Suprapubic skin (tissue), 4 donors: ENCODE results near the gene HRG. TPM values are rescaled to one million over a fixed set of nuclear protein-coding genes. Genes with fewer than 3 reads are reported as not detected.

Experiments used
- DNase-seq, 2 donors: peaks; one replicate each; pipeline ENCODE4 v3.0.0-alpha.2; 2019; ENCODE audit warnings: low spot score in 2 of 2
- H3K27ac ChIP-seq: fragments of 200-600 bp; sonication (generic); one replicate; pipeline ENCODE4 v1.5.1; 2019
- H3K27me3 ChIP-seq: fragments of 200-600 bp; sonication (generic); one replicate; pipeline ENCODE4 v1.5.1; 2019
- H3K36me3 ChIP-seq: fragments of 200-600 bp; sonication (generic); one replicate; pipeline ENCODE4 v1.5.1; 2019
- H3K4me1 ChIP-seq: fragments of 200-600 bp; sonication (generic); one replicate; pipeline ENCODE4 v1.5.1; 2019
- H3K4me3 ChIP-seq: fragments of 200-600 bp; sonication (generic); one replicate; pipeline ENCODE4 v1.5.1; 2019; ENCODE audit warnings: mild to moderate bottlenecking
- H3K9me3 ChIP-seq: fragments of 200-600 bp; sonication (generic); one replicate; pipeline ENCODE4 v1.5.1; 2019
- EP300 ChIP-seq: sonication (generic); formaldehyde crosslinking; IDR thresholded peaks from one replicate; pipeline ENCODE4 v1.6.1; 2017; ENCODE audit warnings: antibody characterized with exemption
- POLR2A ChIP-seq, 2 donors: fragments of 450-650 bp; IDR thresholded peaks; one replicate each; pipeline ENCODE4 v1.6.1; 2017; ENCODE audit warnings: antibody characterized with exemption in 2 of 2, mild to moderate bottlenecking in 2 of 2, moderate library complexity in 2 of 2
- POLR2AphosphoS5 ChIP-seq, 3 donors: sonication (generic); formaldehyde crosslinking; IDR thresholded peaks; one replicate each; pipeline ENCODE4 v1.6.1; 2017; ENCODE audit warnings: antibody characterized with exemption in 3 of 3
- WGBS: methylation state at CpG from one replicate; pipeline ENCODE4 v1.1.5; 2018; 5-methylcytosine and 5-hydroxymethylcytosine counted together
- total RNA-seq, 4 donors: library from RNA; depleted of rRNA; stranded (reverse); fragments of >200 nt; gene quantifications; one replicate each; pipeline ENCODE4 v1.1.0, GENCODE V29; 2016
- TF ChIP-seq, protein P1 (sequence below), 2 donors: fragments of 200-600 bp in 1 of 2; fragments of 450-650 bp in 1 of 2; sonication (generic) in 1 of 2; IDR thresholded peaks; one replicate each; pipeline ENCODE4 v1.5.1; 2016 to 2019; ENCODE audit warnings: antibody characterized with exemption in 2 of 2, mild to moderate bottlenecking in 1 of 2, moderate library complexity in 1 of 2

HRG gene
- total RNA-seq, 4 donors from 2014 or later, result 0.30 TPM; not detected in 3

DNA sequence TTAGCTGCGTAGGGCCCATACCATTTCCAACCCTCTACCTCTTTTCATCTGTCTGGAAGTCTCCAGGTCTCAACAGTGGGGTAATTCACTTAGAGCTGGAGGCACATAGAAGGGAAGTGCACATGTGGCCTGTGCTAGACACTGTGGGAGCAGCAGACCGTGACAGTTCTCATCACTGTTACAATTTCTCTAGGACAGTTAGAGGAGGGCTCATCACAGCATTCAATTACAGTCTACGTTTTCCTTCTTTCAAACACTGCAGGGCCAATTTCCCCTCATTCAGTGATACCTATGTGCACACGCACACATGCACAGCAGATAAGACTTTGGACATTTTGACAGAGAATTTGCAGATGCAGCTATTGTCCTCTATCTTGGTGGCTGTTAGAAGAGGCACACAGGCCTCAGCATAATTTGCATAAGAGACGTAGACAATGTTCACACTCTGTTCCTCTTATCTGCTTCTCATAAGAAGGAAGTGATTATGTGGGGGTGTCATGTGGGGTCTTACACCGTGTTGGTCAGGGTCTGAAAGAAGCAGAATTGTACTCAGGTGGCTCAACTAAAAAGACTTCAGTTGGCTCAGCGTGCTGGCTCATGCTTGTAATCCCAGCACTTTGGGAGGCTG, 12.6 kb upstream of the HRG start:
- DNase-seq, result no peak
- TF ChIP-seq EP300 (no peak), POLR2A (IDR thresholded peaks at IDR 0.05) (no peak), POLR2AphosphoS5 (IDR thresholded peaks at IDR 0.05) (no peak)
- TF ChIP-seq, protein P1, sequence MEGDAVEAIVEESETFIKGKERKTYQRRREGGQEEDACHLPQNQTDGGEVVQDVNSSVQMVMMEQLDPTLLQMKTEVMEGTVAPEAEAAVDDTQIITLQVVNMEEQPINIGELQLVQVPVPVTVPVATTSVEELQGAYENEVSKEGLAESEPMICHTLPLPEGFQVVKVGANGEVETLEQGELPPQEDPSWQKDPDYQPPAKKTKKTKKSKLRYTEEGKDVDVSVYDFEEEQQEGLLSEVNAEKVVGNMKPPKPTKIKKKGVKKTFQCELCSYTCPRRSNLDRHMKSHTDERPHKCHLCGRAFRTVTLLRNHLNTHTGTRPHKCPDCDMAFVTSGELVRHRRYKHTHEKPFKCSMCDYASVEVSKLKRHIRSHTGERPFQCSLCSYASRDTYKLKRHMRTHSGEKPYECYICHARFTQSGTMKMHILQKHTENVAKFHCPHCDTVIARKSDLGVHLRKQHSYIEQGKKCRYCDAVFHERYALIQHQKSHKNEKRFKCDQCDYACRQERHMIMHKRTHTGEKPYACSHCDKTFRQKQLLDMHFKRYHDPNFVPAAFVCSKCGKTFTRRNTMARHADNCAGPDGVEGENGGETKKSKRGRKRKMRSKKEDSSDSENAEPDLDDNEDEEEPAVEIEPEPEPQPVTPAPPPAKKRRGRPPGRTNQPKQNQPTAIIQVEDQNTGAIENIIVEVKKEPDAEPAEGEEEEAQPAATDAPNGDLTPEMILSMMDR (IDR thresholded peaks at IDR 0.05), result no peak
- no peak overlapping the region for H3K27ac ChIP-seq
- H3K4me1 ChIP-seq, result no peaks in the 10 kb centered on the region
- no peaks in the 10 kb centered on the region for H3K27me3 ChIP-seq
- H3K9me3 ChIP-seq, result no peaks in the 10 kb centered on the region
- H3K4me3 ChIP-seq, result no peak overlapping the region
- H3K36me3 ChIP-seq, result no peaks in the 10 kb centered on the region
- 71% methylated on average over 7 of the region's 7 CpGs for WGBS

DNA sequence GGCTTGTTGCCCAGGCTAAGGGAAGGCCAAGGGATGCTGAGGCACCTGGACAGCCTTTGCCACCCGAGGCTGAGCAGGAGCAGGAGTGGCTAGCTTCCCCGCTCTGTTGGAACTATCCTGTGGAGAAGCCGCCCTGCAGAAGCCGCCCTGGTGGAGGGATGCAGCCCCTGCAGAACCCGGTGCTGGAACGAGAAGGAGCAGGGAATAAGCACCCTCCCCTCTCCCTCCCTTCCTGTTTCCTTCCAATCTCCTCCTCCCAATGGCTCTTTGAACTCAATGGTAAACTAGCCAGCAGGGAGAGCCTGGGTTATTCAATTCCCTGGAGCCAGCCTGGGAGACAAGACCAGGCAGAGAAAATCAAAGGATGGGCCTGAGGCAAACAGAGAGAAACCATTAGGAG, 11.8 kb upstream of the HRG start:
- no peak for TF ChIP-seq POLR2A (IDR thresholded peaks at IDR 0.05)
- TF ChIP-seq POLR2AphosphoS5 (IDR thresholded peaks at IDR 0.05), result no peak
- TF ChIP-seq EP300, result no peak
- TF ChIP-seq, protein P1 (IDR thresholded peaks at IDR 0.05), result no peak
- Histone ChIP-seq H3K4me1 (no peaks in the 10 kb centered on the region), H3K4me3 (no peak overlapping the region), H3K27me3 (no peaks in the 10 kb centered on the region), H3K36me3 (no peaks in the 10 kb centered on the region), H3K27ac (no peak overlapping the region), H3K9me3 (no peaks in the 10 kb centered on the region)
- 61% methylated on average over 6 of the region's 6 CpGs for WGBS
- no peak for DNase-seq

DNA sequence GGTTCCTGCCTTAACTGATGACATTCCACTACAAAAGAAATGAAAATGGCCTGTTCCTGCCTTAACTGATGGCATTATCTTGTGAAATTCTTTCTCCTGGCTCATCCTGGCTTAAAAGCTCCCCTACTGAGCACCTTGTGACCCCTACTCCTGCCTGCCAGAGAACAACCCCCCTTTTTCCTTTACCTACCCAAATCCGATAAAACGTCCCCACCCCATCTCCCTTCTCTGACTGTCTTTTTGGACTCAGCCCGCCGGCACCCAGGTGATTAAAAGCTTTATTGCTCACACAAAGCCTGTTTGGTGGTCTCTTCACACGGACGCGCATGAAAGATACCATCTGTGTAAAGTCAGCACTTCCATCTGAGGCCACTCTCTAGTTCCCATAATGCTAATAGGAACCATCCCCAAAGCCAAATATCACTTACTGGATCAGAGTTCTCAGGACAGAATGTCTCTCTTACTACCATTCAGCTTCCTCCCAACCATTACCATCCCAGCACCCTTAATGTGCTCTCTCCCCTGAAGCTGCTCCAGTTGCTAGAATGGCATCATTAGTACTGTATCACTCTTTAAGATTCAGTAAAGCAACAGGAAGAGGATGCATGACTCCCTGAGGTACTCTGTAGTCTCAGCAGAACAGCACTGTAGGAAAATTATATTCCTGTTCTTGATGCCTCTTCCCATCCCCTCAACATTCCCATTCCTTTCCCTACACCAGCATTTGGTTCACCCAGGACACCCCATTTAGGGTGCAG, 2.3 kb upstream of the HRG start:
- WGBS, result 37% methylated on average over 7 of the region's 7 CpGs
- Histone ChIP-seq H3K9me3 (no peaks in the 10 kb centered on the region), H3K4me3 (no peak overlapping the region), H3K36me3 (no peaks in the 10 kb centered on the region), H3K4me1 (no peaks in the 10 kb centered on the region), H3K27me3 (no peaks in the 10 kb centered on the region), H3K27ac (no peak overlapping the region)
- no peak for TF ChIP-seq POLR2AphosphoS5 (IDR thresholded peaks at IDR 0.05)
- no peak for TF ChIP-seq EP300
- no peak for TF ChIP-seq POLR2A (IDR thresholded peaks at IDR 0.05)
- TF ChIP-seq, protein P1 (IDR thresholded peaks at IDR 0.05), result no peak
- DNase-seq, result no peak

DNA sequence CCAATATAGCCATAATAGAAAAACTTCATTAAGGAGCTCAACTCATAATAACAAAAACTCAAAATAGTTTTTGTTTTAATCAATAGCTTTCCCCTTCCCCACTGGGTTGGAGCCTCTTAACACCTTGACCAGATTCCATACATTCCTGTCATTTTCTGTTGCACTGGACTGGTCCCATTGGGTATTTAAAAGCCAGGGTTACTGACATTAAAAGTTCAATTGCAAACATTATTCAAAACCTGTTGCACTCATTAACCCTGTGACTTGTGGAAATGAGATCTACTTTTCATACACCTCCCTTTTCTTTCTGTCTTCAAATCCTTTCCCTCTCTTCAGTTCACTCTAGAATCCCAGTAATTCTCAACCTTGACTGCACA, 1.7 kb upstream of the HRG start:
- H3K36me3 ChIP-seq, result no peaks in the 10 kb centered on the region
- H3K27me3 ChIP-seq, result no peaks in the 10 kb centered on the region
- DNase-seq, result no peak
- H3K9me3 ChIP-seq, result no peaks in the 10 kb centered on the region
- H3K27ac ChIP-seq, result no peak overlapping the region
- H3K4me3 ChIP-seq, result no peak overlapping the region
- no peaks in the 10 kb centered on the region for H3K4me1 ChIP-seq
- no peak for TF ChIP-seq EP300
- no peak for TF ChIP-seq POLR2A (IDR thresholded peaks at IDR 0.05)

DNA sequence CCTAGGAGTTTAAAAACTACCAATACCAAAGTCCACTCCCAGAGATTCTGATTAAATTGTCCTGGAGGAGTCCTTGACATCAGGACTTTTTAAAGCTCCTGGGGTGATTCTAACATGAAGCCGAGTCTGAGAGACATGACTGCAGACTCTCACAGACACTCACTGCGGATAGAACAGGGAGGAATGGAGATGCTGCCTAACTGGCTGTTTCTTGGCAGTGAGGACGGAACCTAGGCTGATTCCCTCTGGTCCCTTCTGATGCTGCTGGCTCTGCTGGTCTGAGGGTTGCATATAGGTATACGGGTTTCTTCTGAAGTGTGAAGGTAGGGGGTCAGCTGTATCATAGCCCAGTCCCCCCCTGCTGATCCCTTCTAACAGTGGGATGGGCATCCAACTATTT, 1.3 kb upstream of the HRG start:
- TF ChIP-seq EP300 (no peak), POLR2AphosphoS5 (IDR thresholded peaks at IDR 0.05) (no peak), POLR2A (IDR thresholded peaks at IDR 0.05) (no peak)
- TF ChIP-seq, protein P1 (IDR thresholded peaks at IDR 0.05), result no peak
- no peaks in the 10 kb centered on the region for H3K9me3 ChIP-seq
- no peaks in the 10 kb centered on the region for H3K36me3 ChIP-seq
- 74% methylated on average over 4 of the region's 4 CpGs for WGBS
- H3K4me1 ChIP-seq, result no peaks in the 10 kb centered on the region
- no peak overlapping the region for H3K27ac ChIP-seq
- DNase-seq, result no peak
- no peak overlapping the region for H3K4me3 ChIP-seq
- no peaks in the 10 kb centered on the region for H3K27me3 ChIP-seq
